Tongue (tissue), 2 donors: ENCODE results near the gene ROBO1. TPM values are rescaled to one million over a fixed set of nuclear protein-coding genes. Genes with fewer than 3 reads are reported as not detected.
"Not testable (repeated sequence)": the region's sequence is repeated elsewhere in the genome, so short reads cannot be mapped to it uniquely, and the experiment has no call there.

Experiments
- DNase-seq: peaks from one replicate; pipeline ENCODE4 v3.0.0-alpha.2; 2015
- total RNA-seq: library from RNA; depleted of rRNA; stranded (reverse); fragments of >200 nt; gene quantifications from one replicate; pipeline ENCODE4 v1.2.3, GENCODE V29; 2014

Gene ROBO1
- total RNA-seq, 1 donor from 2014 or later, result 79.3 TPM

- no peak for DNase-seq
Measured at GRCh38 chr3:78906930-78907329, 860.9 kb downstream of the ROBO1 start.

GRCh38 chr3:78906245-78906644, 861.6 kb downstream of the ROBO1 start:
- DNase-seq, result no peak

GRCh38 chr3:78905700-78906099, 862.1 kb downstream of the ROBO1 start:
- DNase-seq, result no peak

- DNase-seq, result no peak
Measured at GRCh38 chr3:78901544-78901943, 866.3 kb downstream of the ROBO1 start.

- DNase-seq, result no peak
Measured at GRCh38 chr3:78900880-78901279, 866.9 kb downstream of the ROBO1 start.

- no peak for DNase-seq
Measured at GRCh38 chr3:78900426-78900825, 867.4 kb downstream of the ROBO1 start.

GRCh38 chr3:78895528-78895927, 872.3 kb downstream of the ROBO1 start:
- peak; percentile 28 for DNase-seq

GRCh38 chr3:78894787-78895186, 873.0 kb downstream of the ROBO1 start:
- DNase-seq, result no peak

GRCh38 chr3:78893161-78893560, 874.6 kb downstream of the ROBO1 start:
- no peak for DNase-seq

GRCh38 chr3:78889348-78889747, 878.5 kb downstream of the ROBO1 start:
- DNase-seq, result no peak

- no peak for DNase-seq
Measured at GRCh38 chr3:78888635-78889034, 879.2 kb downstream of the ROBO1 start.

GRCh38 chr3:78887547-78888011, 880.2 kb downstream of the ROBO1 start:
- no peak for DNase-seq

- no peak for DNase-seq
Measured at GRCh38 chr3:78887029-78887428, 880.8 kb downstream of the ROBO1 start.

- not testable (repeated sequence) for DNase-seq
Measured at GRCh38 chr3:78884567-78884966, 883.2 kb downstream of the ROBO1 start.

- no peak for DNase-seq
Measured at GRCh38 chr3:78882251-78882650, 885.5 kb downstream of the ROBO1 start.

GRCh38 chr3:78881501-78881900, 886.3 kb downstream of the ROBO1 start:
- DNase-seq, result no peak

- no peak for DNase-seq
Measured at GRCh38 chr3:78880603-78881461, 887.0 kb downstream of the ROBO1 start.

- no peak for DNase-seq
Measured at GRCh38 chr3:78879295-78879860, 888.4 kb downstream of the ROBO1 start.

- DNase-seq, result no peak
Measured at GRCh38 chr3:78878789-78879188, 889.0 kb downstream of the ROBO1 start.

- no peak for DNase-seq
Measured at GRCh38 chr3:78878011-78878410, 889.8 kb downstream of the ROBO1 start.

GRCh38 chr3:78875851-78876250, 891.9 kb downstream of the ROBO1 start:
- no peak for DNase-seq

- DNase-seq, result no peak
Measured at GRCh38 chr3:78875436-78875835, 892.4 kb downstream of the ROBO1 start.

- no peak for DNase-seq
Measured at GRCh38 chr3:78873641-78874040, 894.2 kb downstream of the ROBO1 start.

- DNase-seq, result no peak
Measured at GRCh38 chr3:78872195-78872594, 895.6 kb downstream of the ROBO1 start.
